ENCODE results near the gene PPP4R1.

PPP4R1 gene

GRCh38 chr18:9594823-9595596 lies 19.3 kb downstream of the PPP4R1 start:
- DNase-seq, result no peak

GRCh38 chr18:9587924-9588323 lies 26.4 kb downstream of the PPP4R1 start:
- no peak for DNase-seq

DNA sequence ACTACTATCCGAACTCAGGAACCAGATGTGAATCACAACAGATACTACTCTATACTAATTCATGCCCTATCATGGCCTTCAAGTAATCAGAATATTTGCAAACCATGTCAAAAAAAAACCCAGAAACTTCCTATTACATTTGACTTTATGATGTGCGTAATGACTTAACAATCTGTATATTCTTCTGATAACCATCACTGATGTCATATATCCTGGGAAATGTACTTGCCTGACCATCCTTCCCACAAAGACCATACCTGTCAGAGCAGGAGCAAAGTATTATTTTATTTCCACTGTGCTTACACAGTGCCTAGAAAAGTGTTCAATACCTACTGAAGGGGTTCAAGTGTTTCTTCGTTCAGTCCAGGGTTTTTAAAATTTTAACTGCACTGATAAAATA lies 27.5 kb downstream of the PPP4R1 start:
- no peak for DNase-seq

DNA sequence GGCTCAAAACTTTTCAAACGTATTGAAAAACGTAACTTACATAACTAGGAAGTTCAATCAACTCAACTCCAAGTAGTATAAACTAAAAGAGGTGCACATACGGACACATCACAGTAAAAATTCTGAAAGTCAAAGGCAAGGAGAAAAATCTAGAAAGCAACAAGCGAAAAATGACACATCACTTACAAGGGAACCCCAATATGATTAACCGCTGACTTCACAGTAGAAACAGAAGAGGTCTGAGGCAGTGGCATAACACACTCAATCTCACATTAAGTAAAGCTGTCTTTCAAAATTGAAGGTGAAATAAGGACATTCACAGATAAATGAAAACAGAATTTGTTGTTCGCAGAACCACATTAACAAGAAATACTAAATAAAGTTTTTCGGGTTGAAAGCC lies 32.7 kb downstream of the PPP4R1 start:
- DNase-seq, result no peak

GRCh38 chr18:9578306-9578705 lies 36.1 kb downstream of the PPP4R1 start:
- DNase-seq, result no peak

- no peak for DNase-seq
These were observed 37.0 kb downstream of the PPP4R1 start for GRCh38 chr18:9577361-9577760.

GRCh38 chr18:9575558-9575957 lies 38.8 kb downstream of the PPP4R1 start:
- DNase-seq, result peak in 38 of 56 donors; percentile 3 to 80 (median 24)

DNA sequence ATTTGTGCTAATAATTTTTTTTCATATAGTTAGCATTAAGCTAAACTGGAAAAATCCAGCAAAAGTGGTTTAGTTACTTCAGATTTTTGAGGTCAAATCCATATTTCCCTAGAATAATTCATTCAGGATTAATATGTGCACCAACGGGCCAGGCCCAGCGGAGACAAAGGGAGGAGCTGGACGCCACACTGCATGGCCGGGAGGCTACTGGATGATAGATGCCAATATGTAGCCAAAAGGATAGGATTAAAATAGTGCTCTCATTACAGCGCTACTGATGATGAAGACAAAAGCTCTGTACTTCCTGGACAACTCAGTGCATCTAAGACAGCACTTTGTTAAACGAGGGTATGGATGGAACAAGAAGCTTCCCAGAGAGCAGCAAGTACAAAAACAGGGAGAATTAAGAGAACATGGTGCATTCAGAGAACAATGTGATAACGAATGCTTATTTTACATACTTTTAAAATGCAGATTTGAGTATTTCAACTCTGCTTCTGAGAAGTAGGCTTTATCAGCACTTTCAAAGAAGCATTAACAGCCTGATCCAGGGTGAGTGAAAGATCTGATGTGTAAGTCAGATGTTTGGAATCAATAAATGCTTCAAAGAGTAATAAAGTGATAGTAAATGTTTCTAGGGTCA lies 39.8 kb downstream of the PPP4R1 start:
- DNase-seq, result no peak

GRCh38 chr18:9571546-9571945 lies 42.8 kb downstream of the PPP4R1 start:
- no peak for DNase-seq

DNA sequence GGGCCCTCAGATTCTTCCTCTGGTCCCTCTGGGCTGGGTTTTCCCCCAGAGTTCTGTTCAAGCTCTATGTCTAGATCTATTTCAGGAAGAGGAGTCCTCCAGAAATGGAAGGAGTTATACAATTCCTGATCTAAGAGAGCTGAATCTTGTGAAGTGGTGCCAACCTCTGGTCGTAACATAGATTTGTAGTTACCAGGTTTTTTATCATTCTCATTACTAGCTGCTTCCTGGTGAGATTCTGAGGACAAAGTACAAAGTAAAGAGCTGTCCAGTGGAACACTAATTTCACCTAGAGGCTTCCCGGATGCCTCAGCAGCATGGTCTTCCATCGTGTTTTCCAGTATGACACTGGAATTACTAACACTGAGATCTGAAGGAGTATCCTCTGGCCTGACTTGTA lies 44.1 kb downstream of the PPP4R1 start:
- DNase-seq, result no peak

GRCh38 chr18:9569178-9569577 lies 45.2 kb downstream of the PPP4R1 start:
- no peak for DNase-seq

DNA sequence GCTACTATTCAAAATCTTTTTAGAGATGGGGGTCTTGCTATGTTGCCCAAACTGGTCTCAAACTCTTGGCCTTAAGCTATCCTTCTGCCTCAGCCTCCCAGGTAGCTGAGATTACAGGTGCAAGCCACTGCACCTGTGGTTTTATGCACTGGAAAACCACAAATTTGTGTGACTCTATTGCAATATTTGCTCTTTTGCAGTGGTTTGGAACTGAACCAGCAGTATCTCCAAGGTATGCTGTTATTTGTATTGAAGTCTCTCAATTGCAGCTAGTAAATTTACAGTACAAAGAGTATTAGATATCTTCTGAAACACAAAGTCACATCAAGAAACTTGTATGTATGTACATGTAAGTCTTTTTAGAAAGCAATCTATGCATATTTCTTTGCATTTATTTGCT lies 46.2 kb downstream of the PPP4R1 start:
- no peak for DNase-seq

DNA sequence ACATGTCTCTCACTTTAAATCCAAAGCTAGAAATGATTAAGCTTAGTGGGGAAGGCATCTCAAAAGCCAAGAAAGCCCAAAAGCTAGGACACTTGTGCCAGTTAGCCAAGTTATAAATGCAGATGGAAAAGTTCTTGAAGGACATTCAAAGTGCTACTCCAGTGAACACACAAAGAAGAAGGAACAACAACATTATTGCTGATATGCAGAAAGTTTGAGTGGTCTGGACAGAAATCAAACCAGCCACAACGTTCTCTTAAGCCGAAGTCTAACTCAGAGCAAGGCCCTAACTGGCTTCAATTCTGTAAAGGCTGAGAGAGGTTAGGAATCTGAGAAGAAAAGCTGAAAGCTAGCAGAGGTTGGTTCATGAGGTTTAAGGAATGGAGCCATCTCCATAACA lies 49.0 kb downstream of the PPP4R1 start:
- DNase-seq, result no peak

GRCh38 chr18:9563331-9563730 lies 51.0 kb downstream of the PPP4R1 start:
- no peak for DNase-seq

- DNase-seq, result no peak
These were observed 51.8 kb downstream of the PPP4R1 start for GRCh38 chr18:9562584-9562983.

GRCh38 chr18:9561759-9562158 lies 52.6 kb downstream of the PPP4R1 start:
- no peak for DNase-seq

GRCh38 chr18:9559253-9559652 lies 55.1 kb downstream of the PPP4R1 start:
- DNase-seq, result no peak

DNA sequence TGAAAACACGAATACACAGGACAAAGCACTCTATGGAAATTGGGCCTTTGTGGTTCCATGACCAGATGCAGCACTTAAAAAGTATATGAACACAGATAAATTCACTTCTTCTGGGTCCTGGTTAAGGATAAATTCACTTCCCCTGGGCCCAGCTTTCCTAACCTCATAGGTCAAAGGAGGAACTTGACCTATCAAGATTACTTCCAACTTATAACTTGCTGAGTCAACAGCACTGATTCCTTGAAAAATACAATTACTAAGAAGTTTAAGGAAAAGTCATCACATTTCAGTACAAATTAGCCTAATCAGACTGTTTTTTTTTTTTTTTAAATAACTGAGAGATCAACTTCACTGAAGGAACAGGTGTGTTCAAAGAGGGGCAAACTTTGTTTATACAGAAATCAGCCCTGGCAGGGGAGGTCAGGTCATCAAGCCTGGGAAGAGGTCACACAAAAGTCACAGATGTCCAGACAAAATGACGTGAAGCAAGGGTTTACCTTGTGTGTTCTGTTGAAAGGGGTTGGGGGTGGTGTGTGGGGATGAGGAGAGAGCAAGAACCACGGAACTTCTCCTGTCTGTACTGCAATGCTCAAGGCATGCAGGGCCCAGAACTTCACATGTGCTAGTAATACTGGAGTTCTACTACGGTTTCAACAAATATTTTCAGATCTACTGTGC lies 55.8 kb downstream of the PPP4R1 start:
- DNase-seq, result no peak

DNA sequence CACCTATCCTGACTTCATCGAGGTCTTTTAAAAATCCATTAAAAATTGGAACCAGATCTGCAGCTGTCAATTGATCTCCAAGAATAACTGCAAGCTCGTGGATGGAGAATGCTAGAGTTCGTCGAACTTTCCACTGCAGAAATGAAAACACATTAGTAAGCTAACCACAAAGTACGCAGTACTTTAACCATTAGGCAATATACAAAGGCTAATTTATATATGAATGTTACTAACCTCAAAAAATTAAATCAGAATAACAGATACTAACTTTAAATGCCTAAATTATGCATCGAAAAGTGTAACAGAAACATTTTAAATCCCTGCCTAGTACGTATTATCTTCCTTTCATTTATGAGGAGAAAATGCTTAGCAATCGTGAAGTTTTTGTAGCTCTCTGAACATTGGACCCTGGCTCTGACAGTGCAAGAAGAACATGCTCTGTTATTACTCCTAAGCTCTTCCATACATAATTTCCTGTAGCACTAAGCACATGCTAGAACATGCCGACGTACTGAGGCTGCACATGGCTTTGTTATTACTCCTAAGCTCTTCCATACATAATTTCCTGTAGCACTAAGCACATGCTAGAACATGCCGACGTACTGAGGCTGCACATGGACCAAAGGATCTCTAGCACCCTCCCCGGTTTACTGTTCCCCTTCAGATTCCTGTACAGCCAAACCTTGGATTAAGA lies 57.0 kb downstream of the PPP4R1 start:
- DNase-seq, result no peak

DNA sequence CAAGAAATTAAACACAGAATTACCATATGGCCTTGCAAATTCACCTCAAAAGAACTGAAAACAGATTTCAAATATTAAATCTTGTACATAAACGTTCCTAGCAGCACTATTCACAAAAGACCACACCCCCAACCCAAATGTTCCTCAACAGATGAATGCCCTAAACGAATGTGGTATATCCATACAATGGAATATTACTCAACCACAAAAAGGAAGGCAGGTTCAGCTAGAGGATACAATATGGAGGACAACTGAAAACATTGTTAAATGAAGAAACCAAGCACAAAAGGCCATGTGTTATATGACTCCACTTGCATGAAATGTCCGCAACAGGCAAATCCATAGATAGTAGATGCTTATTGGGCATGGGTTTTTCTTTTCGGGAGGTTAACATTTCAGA lies 61.7 kb downstream of the PPP4R1 start:
- DNase-seq, result no peak

- no peak for DNase-seq
These were observed 62.2 kb downstream of the PPP4R1 start for GRCh38 chr18:9552191-9552590.

DNA sequence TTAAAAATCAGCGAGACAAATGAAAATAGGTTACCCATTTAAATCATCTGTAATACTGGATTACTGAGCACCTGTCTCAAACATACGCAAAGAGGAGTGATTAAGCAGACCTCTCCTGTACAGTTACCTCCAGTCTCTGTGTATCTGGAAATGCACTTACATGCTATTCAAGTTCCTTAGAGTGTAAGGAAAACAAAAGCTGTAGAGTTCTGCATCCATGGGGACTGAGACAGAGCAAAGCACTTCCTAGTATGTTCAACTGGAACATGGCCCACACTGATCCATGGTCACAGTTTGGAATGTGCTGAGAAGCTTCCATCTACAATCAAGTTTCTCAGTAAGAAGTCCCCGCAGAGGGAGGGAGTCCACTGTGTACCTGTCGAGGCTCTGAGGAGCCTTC lies 63.9 kb downstream of the PPP4R1 start:
- no peak for DNase-seq
